ENCODE data around the gene SFMBT1.

Gene SFMBT1

GRCh38 chr3:52904552-52904951, 141.3 kb downstream of the SFMBT1 start:
- H3K27me3 ChIP-seq (replicated peaks) = no peaks in the 10 kb centered on the region
- H3K4me3 ChIP-seq (ENCODE audit: low read depth, low read length) = no peak overlapping the region
- no peak overlapping the region for H3K27ac ChIP-seq
- DNase-seq = no peak
- TF ChIP-seq, protein P1, sequence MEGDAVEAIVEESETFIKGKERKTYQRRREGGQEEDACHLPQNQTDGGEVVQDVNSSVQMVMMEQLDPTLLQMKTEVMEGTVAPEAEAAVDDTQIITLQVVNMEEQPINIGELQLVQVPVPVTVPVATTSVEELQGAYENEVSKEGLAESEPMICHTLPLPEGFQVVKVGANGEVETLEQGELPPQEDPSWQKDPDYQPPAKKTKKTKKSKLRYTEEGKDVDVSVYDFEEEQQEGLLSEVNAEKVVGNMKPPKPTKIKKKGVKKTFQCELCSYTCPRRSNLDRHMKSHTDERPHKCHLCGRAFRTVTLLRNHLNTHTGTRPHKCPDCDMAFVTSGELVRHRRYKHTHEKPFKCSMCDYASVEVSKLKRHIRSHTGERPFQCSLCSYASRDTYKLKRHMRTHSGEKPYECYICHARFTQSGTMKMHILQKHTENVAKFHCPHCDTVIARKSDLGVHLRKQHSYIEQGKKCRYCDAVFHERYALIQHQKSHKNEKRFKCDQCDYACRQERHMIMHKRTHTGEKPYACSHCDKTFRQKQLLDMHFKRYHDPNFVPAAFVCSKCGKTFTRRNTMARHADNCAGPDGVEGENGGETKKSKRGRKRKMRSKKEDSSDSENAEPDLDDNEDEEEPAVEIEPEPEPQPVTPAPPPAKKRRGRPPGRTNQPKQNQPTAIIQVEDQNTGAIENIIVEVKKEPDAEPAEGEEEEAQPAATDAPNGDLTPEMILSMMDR (IDR thresholded peaks at IDR 0.05; ENCODE audit: low read depth, low read length, missing control alignments) = no peak
- in situ Hi-C loops (cut with HindIII; ENCODE audit: low pct_ligation_motif_present, low sequenced_read_pairs) = no loop called here
- no peaks in the 10 kb centered on the region for H3K36me3 ChIP-seq (replicated peaks)

GRCh38 chr3:52904000-52904399, 141.9 kb downstream of the SFMBT1 start:
- Histone ChIP-seq H3K27ac (no peak overlapping the region), H3K27me3 (replicated peaks) (no peaks in the 10 kb centered on the region), H3K36me3 (replicated peaks) (no peaks in the 10 kb centered on the region), H3K4me3 (ENCODE audit: low read depth, low read length) (no peak overlapping the region)
- TF ChIP-seq, protein P1 (IDR thresholded peaks at IDR 0.05; ENCODE audit: low read depth, low read length, missing control alignments) = no peak
- in situ Hi-C loops (cut with HindIII; ENCODE audit: low pct_ligation_motif_present, low sequenced_read_pairs) = no loop called here
- no peak for DNase-seq

- Histone ChIP-seq H3K4me3 (ENCODE audit: low read depth, low read length) (peak within 1 kb of the TSS; percentile 67), H3K27me3 (replicated peaks) (no peaks in the 10 kb centered on the region), H3K27ac (no peak within 1 kb of the TSS), H3K36me3 (replicated peaks) (no peaks in the 10 kb centered on the region)
- TF ChIP-seq, protein P1 (IDR thresholded peaks at IDR 0.05; ENCODE audit: low read depth, low read length, missing control alignments) = no peak
- DNase-seq = peak; percentile 71
- in situ Hi-C loops (cut with HindIII; ENCODE audit: low pct_ligation_motif_present, low sequenced_read_pairs) = no loop called here
Measured at GRCh38 chr3:52897130-52898122, 148.4 kb downstream of the SFMBT1 start, which contains the start of gene STIMATE. STIMATE (minus strand) TSS chr3:52897548; CDS start chr3:52897450, 98 bp downstream.

- DNase-seq = no peak
- no peaks in the 10 kb centered on the region for H3K27me3 ChIP-seq (replicated peaks)
- TF ChIP-seq, protein P1 (IDR thresholded peaks at IDR 0.05; ENCODE audit: low read depth, low read length, missing control alignments) = no peak
- no peak overlapping the region for H3K27ac ChIP-seq
- H3K36me3 ChIP-seq (replicated peaks) = no peaks in the 10 kb centered on the region
- in situ Hi-C loops (cut with HindIII; ENCODE audit: low pct_ligation_motif_present, low sequenced_read_pairs) = no loop called here
- peak overlapping the region; percentile 67 for H3K4me3 ChIP-seq (ENCODE audit: low read depth, low read length)
Measured at GRCh38 chr3:52896613-52897012, 149.3 kb downstream of the SFMBT1 start.

DNA sequence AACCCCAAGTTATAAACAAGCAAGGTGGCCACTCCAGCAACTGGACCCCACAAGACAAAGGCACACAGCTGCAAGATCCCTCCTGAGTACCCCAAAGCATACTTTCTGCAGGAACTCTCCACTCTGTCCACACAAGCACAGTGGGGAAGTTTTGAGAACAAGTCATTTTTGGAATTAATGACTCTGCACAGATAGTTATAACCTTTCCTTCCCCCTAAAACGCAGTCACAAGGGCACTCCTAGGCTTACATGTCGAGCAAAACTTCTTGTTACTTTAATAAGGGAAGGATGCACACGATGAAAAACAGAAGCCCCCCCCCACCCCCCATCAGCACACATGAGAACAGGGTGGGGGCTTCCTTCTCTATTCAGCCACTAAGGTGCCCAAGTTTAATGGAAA, 149.7 kb downstream of the SFMBT1 start:
- no peaks in the 10 kb centered on the region for H3K36me3 ChIP-seq (replicated peaks)
- in situ Hi-C loops (cut with HindIII; ENCODE audit: low pct_ligation_motif_present, low sequenced_read_pairs) = no loop called here
- peak overlapping the region; percentile 67 for H3K4me3 ChIP-seq (ENCODE audit: low read depth, low read length)
- no peaks in the 10 kb centered on the region for H3K27me3 ChIP-seq (replicated peaks)
- H3K27ac ChIP-seq = no peak overlapping the region
- TF ChIP-seq, protein P1 (IDR thresholded peaks at IDR 0.05; ENCODE audit: low read depth, low read length, missing control alignments) = no peak
- DNase-seq = no peak
